Measurements from ENCODE around the gene PLA2G2D.

PLA2G2D gene

GRCh38 chr1:20114021-20114648 lies 5.2 kb downstream of the PLA2G2D start:
- DNase-seq (ENCODE audit: low read depth): no peak

- DNase-seq (ENCODE audit: low read depth): no peak
Observed at GRCh38 chr1:20112279-20113000, 6.9 kb downstream of the PLA2G2D start.

GRCh38 chr1:20111452-20111851 lies 7.9 kb downstream of the PLA2G2D start:
- DNase-seq (ENCODE audit: low read depth): no peak

GRCh38 chr1:20110679-20111078 lies 8.7 kb downstream of the PLA2G2D start:
- DNase-seq (ENCODE audit: low read depth): no peak

- DNase-seq (ENCODE audit: low read depth): no peak
Observed at GRCh38 chr1:20109223-20109856, 10.0 kb downstream of the PLA2G2D start.

- no peak for DNase-seq (ENCODE audit: low read depth)
Observed at GRCh38 chr1:20108366-20109123, 10.8 kb downstream of the PLA2G2D start.

GRCh38 chr1:20107796-20108195 lies 11.5 kb downstream of the PLA2G2D start:
- DNase-seq (ENCODE audit: low read depth): no peak

GRCh38 chr1:20107351-20107750 lies 12.0 kb downstream of the PLA2G2D start:
- no peak for DNase-seq (ENCODE audit: low read depth)

- no peak for DNase-seq (ENCODE audit: low read depth)
Observed at GRCh38 chr1:20105856-20106255, 13.5 kb downstream of the PLA2G2D start.

- no peak for DNase-seq (ENCODE audit: low read depth)
Observed at GRCh38 chr1:20102875-20103274, 16.5 kb downstream of the PLA2G2D start.

- DNase-seq (ENCODE audit: low read depth): no peak
Observed at GRCh38 chr1:20100632-20101355, 18.5 kb downstream of the PLA2G2D start.

- DNase-seq (ENCODE audit: low read depth): no peak
Observed at GRCh38 chr1:20099533-20099932, 19.8 kb downstream of the PLA2G2D start.

- no peak for DNase-seq (ENCODE audit: low read depth)
Observed at GRCh38 chr1:20096840-20097447, 22.4 kb downstream of the PLA2G2D start.

- no peak for DNase-seq (ENCODE audit: low read depth)
Observed at GRCh38 chr1:20095564-20096434, 23.5 kb downstream of the PLA2G2D start.

GRCh38 chr1:20093940-20094391 lies 25.4 kb downstream of the PLA2G2D start:
- DNase-seq (ENCODE audit: low read depth): no peak

GRCh38 chr1:20093303-20093702 lies 26.0 kb downstream of the PLA2G2D start:
- DNase-seq (ENCODE audit: low read depth): no peak

- no peak for DNase-seq (ENCODE audit: low read depth)
Observed at GRCh38 chr1:20090641-20091040, 28.7 kb downstream of the PLA2G2D start.

GRCh38 chr1:20090119-20090518 lies 29.2 kb downstream of the PLA2G2D start:
- no peak for DNase-seq (ENCODE audit: low read depth)

GRCh38 chr1:20089328-20090077 lies 29.8 kb downstream of the PLA2G2D start:
- DNase-seq (ENCODE audit: low read depth): no peak

- no peak for DNase-seq (ENCODE audit: low read depth)
Observed at GRCh38 chr1:20087668-20088067, 31.7 kb downstream of the PLA2G2D start.

Measured in stimulated activated CD8-positive, alpha-beta memory T cell treated with anti-CD3 and anti-CD28 coated beads, Interleukin-7, amount 100 ng/mL, for 24 hours (primary cell).